GM23338 (cell line): ENCODE measurements around the gene GOLGA7B. TPM values are rescaled to one million over a fixed set of nuclear protein-coding genes. Genes with fewer than 3 reads are reported as not detected.

ENCODE experiments used
- ATAC-seq: fragments of 200-7000 bp; cut with Tn5 transposase; 3 replicates; pipeline ENCODE4 v1.9.1; 2020
- DNase-seq: peaks from one replicate; pipeline ENCODE4 v3.0.0-alpha.2; 2015; ENCODE audit warnings: low spot score
- H2AFZ ChIP-seq: fragments of 200-600 bp; sonication (generic); 2 replicates; pipeline ENCODE4 v1.8.0; 2016; ENCODE audit warnings: antibody characterized with exemption, mild to moderate bottlenecking, moderate library complexity
- H3F3A ChIP-seq: fragments of 200-600 bp; sonication (generic); replicated peaks from 2 replicates; pipeline ENCODE4 v1.8.0; 2017; ENCODE audit warnings: antibody characterized with exemption, mixed run types, low read depth
- H3K27ac ChIP-seq: fragments of 200-600 bp; sonication (generic); 2 replicates; pipeline ENCODE4 v1.6.1; 2016; ENCODE audit warnings: low read depth
- H3K27me3 ChIP-seq: fragments of 200-600 bp; sonication (generic); 2 replicates; pipeline ENCODE4 v1.8.0; 2016; ENCODE audit warnings: mild to moderate bottlenecking, mixed run types, moderate library complexity; ENCODE audit not compliant: insufficient read depth
- H3K36me3 ChIP-seq: fragments of 200-600 bp; sonication (generic); 2 replicates; pipeline ENCODE4 v1.8.0; 2016; ENCODE audit warnings: mild to moderate bottlenecking; ENCODE audit not compliant: insufficient read depth
- H3K4me1 ChIP-seq: fragments of 200-600 bp; sonication (generic); 2 replicates; pipeline ENCODE4 v1.8.0; 2016; ENCODE audit warnings: mild to moderate bottlenecking, moderate library complexity; ENCODE audit not compliant: insufficient read depth
- H3K4me2 ChIP-seq: fragments of 200-600 bp; sonication (generic); 2 replicates; pipeline ENCODE4 v1.7.1; 2017; ENCODE audit warnings: mixed run types
- H3K4me3 ChIP-seq: fragments of 200-600 bp; sonication (generic); 2 replicates; pipeline ENCODE4 v1.6.1; 2016; ENCODE audit warnings: mixed run types
- H3K79me2 ChIP-seq: fragments of 200-600 bp; sonication (generic); replicated peaks from 2 replicates; pipeline ENCODE4 v1.8.0; 2017; ENCODE audit warnings: mild to moderate bottlenecking; ENCODE audit not compliant: insufficient read depth
- H3K9me2 ChIP-seq: fragments of 200-600 bp; sonication (generic); 2 replicates; pipeline ENCODE4 v1.8.0; 2017; ENCODE audit not compliant: insufficient read depth
- H4K20me1 ChIP-seq: fragments of 200-600 bp; sonication (generic); replicated peaks from 2 replicates; pipeline ENCODE4 v1.8.0; 2017; ENCODE audit warnings: mild to moderate bottlenecking; ENCODE audit not compliant: insufficient read depth
- H3K27ac Mint-ChIP-seq: 2 replicates; pipeline ENCODE4 v1.8.0; 2020; ENCODE audit warnings: inconsistent platforms, mild to moderate bottlenecking, moderate library complexity, mixed read lengths
- H3K27me3 Mint-ChIP-seq: 3 replicates; pipeline ENCODE4 v1.8.0; 2022; ENCODE audit warnings: low read depth, mild to moderate bottlenecking, moderate library complexity, mixed read lengths, inconsistent platforms; ENCODE audit not compliant: insufficient read depth, poor library complexity
- H3K36me3 Mint-ChIP-seq: 3 replicates; pipeline ENCODE4 v1.8.0; 2021; ENCODE audit warnings: low read depth, mild to moderate bottlenecking, inconsistent platforms, moderate library complexity, mixed read lengths
- H3K4me1 Mint-ChIP-seq: 3 replicates; pipeline ENCODE4 v1.8.0; 2020; ENCODE audit warnings: mild to moderate bottlenecking, inconsistent platforms, mixed read lengths
- H3K4me3 Mint-ChIP-seq: 3 replicates; pipeline ENCODE4 v1.8.0; 2021; ENCODE audit warnings: moderate library complexity, mild to moderate bottlenecking, inconsistent platforms, mixed read lengths
- H3K9me3 Mint-ChIP-seq: 3 replicates; pipeline ENCODE4 v1.8.0; 2020; ENCODE audit warnings: moderate library complexity, mild to moderate bottlenecking, inconsistent platforms, mixed read lengths
- CREB1 ChIP-seq: fragments of 250-450 bp; sonication (Bioruptor Pico); IDR thresholded peaks from 2 replicates; pipeline ENCODE4 v1.5.0; 2020; ENCODE audit warnings: low read depth, mild to moderate bottlenecking, moderate library complexity
- CTCF ChIP-seq, 2 experiments: fragments of 200-600 bp in 1 of 2; sonication (generic) in 1 of 2; conservative IDR thresholded peaks; 2 replicates each; pipeline versions ENCODE4 v1.5.1 to v1.6.1; 2016 to 2017; ENCODE audit warnings: antibody characterized with exemption in 2 of 2, low read depth in 2 of 2, mild to moderate bottlenecking in 2 of 2, moderate library complexity in 1 of 2
- ETS1 ChIP-seq: IDR thresholded peaks from 2 replicates; pipeline ENCODE4 v1.6.1; 2016; ENCODE audit warnings: antibody characterized with exemption
- EZH2 ChIP-seq: fragments of 200-600 bp; sonication (generic); IDR thresholded peaks from one replicate; pipeline ENCODE4 v1.8.0; 2017; ENCODE audit warnings: antibody characterized with exemption, mild to moderate bottlenecking, low read depth; ENCODE audit not compliant: unreplicated experiment
- EZH2phosphoT487 ChIP-seq: fragments of 200-600 bp; sonication (generic); IDR thresholded peaks from one replicate; pipeline ENCODE4 v1.8.1; 2018; ENCODE audit warnings: antibody characterized with exemption; ENCODE audit not compliant: unreplicated experiment
- JUNB ChIP-seq: IDR thresholded peaks from one replicate; pipeline ENCODE4 v1.6.1; 2016; ENCODE audit warnings: antibody characterized with exemption; ENCODE audit not compliant: unreplicated experiment
- NANOG ChIP-seq: IDR thresholded peaks from 2 replicates; pipeline ENCODE4 v1.6.1; 2016; ENCODE audit warnings: antibody characterized with exemption, borderline replicate concordance
- POLR2AphosphoS5 ChIP-seq: IDR thresholded peaks from 2 replicates; pipeline ENCODE4 v1.6.1; 2016; ENCODE audit warnings: antibody characterized with exemption, low read depth
- REST ChIP-seq: IDR thresholded peaks from one replicate; pipeline ENCODE4 v1.6.1; 2018; ENCODE audit warnings: antibody characterized with exemption; ENCODE audit not compliant: unreplicated experiment
- STAT1 ChIP-seq: IDR thresholded peaks from one replicate; pipeline ENCODE4 v1.6.1; 2016; ENCODE audit warnings: antibody characterized with exemption; ENCODE audit not compliant: unreplicated experiment
- ZNF114 ChIP-seq: fragments of 250-450 bp; sonication (Bioruptor Pico); IDR thresholded peaks from 2 replicates; pipeline ENCODE4 v1.5.0; 2020; ENCODE audit warnings: mild to moderate bottlenecking, moderate library complexity
- ZNF331 ChIP-seq: fragments of 250-450 bp; sonication (Bioruptor Pico); IDR thresholded peaks from 2 replicates; pipeline ENCODE4 v1.5.0; 2020; ENCODE audit warnings: low read depth, mild to moderate bottlenecking, moderate library complexity
- ZNF462 ChIP-seq: fragments of 250-450 bp; sonication (Bioruptor Pico); IDR thresholded peaks from 2 replicates; pipeline ENCODE4 v1.5.0; 2020; ENCODE audit warnings: mild to moderate bottlenecking, moderate library complexity
- polyA plus RNA-seq: library from polyadenylated mRNA; unstranded; fragments of >200 nt; fragmentation: Nextera tagmentation; extraction: Ambion mirVana; gene quantifications from 2 replicates; pipeline ENCODE4 v1.2.1, GENCODE V29; 2016
- total RNA-seq: library from RNA; depleted of rRNA; stranded (reverse); fragments of >200 nt; shearing (Covaris generic); gene quantifications from 2 replicates; pipeline ENCODE4 v1.2.3, GENCODE V29; 2014

GOLGA7B gene
- total and polyA plus RNA-seq, 2 experiments from 2014 or later, result 0.14 to 0.15 TPM

- Mint-ChIP-seq H3K27me3 (peaks cover 2% of the 10 kb centered on the region), H3K36me3 (no peaks in the 10 kb centered on the region), H3K9me3 (no peaks in the 10 kb centered on the region), H3K27ac (no peak overlapping the region), H3K4me1 (peaks cover 23% of the 10 kb centered on the region), H3K4me3 (no peak overlapping the region)
- TF ChIP-seq STAT1, result no peak
- no peak for TF ChIP-seq NANOG
- TF ChIP-seq EZH2phosphoT487, result no peak
- TF ChIP-seq CREB1 (CRISPR knock-in tag), result no peak
- TF ChIP-seq CTCF (conservative IDR thresholded peaks at IDR 0.05; ENCODE audit: low read depth in 2 of 2), result no peak
- TF ChIP-seq ZNF462, result no peak
- TF ChIP-seq REST, result no peak
- no peak for TF ChIP-seq ETS1
- TF ChIP-seq JUNB, result no peak
- no peak for TF ChIP-seq ZNF114
- TF ChIP-seq ZNF331 (CRISPR knock-in tag), result no peak
- no peak for TF ChIP-seq EZH2
- no peak for TF ChIP-seq POLR2AphosphoS5
- DNase-seq (no peak), ATAC-seq (no peak)
- Histone ChIP-seq H3K4me1 (peaks cover 14% of the 10 kb centered on the region; the same call in 1 of the 2 replicates), H4K20me1 (no peaks in the 10 kb centered on the region), H3K27me3 (no peaks in the 10 kb centered on the region), H3K4me3 (no peak overlapping the region), H3K4me2 (no peak overlapping the region), H3K36me3 (no peaks in the 10 kb centered on the region), H3F3A (no peaks in the 10 kb centered on the region), H2AFZ (no peak overlapping the region), H3K27ac (no peak overlapping the region), H3K79me2 (no peaks in the 10 kb centered on the region), H3K9me2 (no peaks in the 10 kb centered on the region)
These were observed 42.9 kb downstream of the GOLGA7B start for GRCh38 chr10:97892506-97892905.
